Nephron progenitor cell (in vitro differentiated cells): ENCODE results near the gene LRRC51.

ENCODE experiments used
- DNase-seq: peaks from one replicate; pipeline ENCODE4 v3.0.0; 2021
- H3K27ac Mint-ChIP-seq: 2 replicates; pipeline ENCODE4 v1.8.0; 2021; ENCODE audit warnings: mild to moderate bottlenecking, moderate library complexity, mixed read lengths
- H3K27me3 Mint-ChIP-seq: 2 replicates; pipeline ENCODE4 v1.8.0; 2021; ENCODE audit warnings: mild to moderate bottlenecking, low read depth, mixed read lengths; ENCODE audit not compliant: poor library complexity
- H3K36me3 Mint-ChIP-seq: 2 replicates; pipeline ENCODE4 v1.8.0; 2021; ENCODE audit warnings: low read depth, mixed read lengths
- H3K4me1 Mint-ChIP-seq: 2 replicates; pipeline ENCODE4 v1.8.0; 2021; ENCODE audit warnings: mixed read lengths
- H3K4me3 Mint-ChIP-seq: 2 replicates; pipeline ENCODE4 v1.8.0; 2021; ENCODE audit warnings: mild to moderate bottlenecking, moderate library complexity, mixed read lengths
- H3K9me3 Mint-ChIP-seq: 2 replicates; pipeline ENCODE4 v1.8.0; 2021; ENCODE audit warnings: mild to moderate bottlenecking, moderate library complexity, mixed read lengths
- TF ChIP-seq, protein P1 (sequence below): fragments of 200-600 bp; sonication (generic); IDR thresholded peaks from 2 replicates; pipeline ENCODE4 v1.5.0; 2021; ENCODE audit warnings: antibody characterized with exemption

The LRRC51 gene

DNA sequence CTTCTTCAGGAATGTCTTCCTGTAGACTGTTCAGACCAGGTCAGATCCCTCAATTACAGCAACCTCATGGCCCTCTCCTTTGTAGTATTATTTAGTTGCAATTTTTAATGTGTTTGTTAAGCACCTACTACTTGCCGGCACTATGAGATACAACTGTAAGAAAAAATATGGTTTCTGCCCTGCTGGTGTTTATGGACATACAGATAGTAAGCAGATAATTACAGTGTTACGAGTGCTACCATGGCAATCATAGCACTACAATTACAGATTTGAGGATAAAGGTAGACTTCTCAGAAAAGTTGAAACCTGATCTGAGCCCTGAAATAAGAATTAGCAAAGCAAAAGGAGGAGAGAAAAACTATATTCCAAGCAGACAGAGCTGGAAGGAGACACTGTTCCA, 2.8 kb downstream of the LRRC51 start:
- H3K9me3 Mint-ChIP-seq = no peaks in the 10 kb centered on the region
- H3K27me3 Mint-ChIP-seq = no peaks in the 10 kb centered on the region
- H3K4me3 Mint-ChIP-seq = no peak overlapping the region
- no peak overlapping the region for H3K27ac Mint-ChIP-seq
- TF ChIP-seq, protein P1, sequence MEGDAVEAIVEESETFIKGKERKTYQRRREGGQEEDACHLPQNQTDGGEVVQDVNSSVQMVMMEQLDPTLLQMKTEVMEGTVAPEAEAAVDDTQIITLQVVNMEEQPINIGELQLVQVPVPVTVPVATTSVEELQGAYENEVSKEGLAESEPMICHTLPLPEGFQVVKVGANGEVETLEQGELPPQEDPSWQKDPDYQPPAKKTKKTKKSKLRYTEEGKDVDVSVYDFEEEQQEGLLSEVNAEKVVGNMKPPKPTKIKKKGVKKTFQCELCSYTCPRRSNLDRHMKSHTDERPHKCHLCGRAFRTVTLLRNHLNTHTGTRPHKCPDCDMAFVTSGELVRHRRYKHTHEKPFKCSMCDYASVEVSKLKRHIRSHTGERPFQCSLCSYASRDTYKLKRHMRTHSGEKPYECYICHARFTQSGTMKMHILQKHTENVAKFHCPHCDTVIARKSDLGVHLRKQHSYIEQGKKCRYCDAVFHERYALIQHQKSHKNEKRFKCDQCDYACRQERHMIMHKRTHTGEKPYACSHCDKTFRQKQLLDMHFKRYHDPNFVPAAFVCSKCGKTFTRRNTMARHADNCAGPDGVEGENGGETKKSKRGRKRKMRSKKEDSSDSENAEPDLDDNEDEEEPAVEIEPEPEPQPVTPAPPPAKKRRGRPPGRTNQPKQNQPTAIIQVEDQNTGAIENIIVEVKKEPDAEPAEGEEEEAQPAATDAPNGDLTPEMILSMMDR = no peak
- H3K4me1 Mint-ChIP-seq = peaks cover 35% of the 10 kb centered on the region
- peaks cover 4% of the 10 kb centered on the region for H3K36me3 Mint-ChIP-seq
- no peak for DNase-seq

DNA sequence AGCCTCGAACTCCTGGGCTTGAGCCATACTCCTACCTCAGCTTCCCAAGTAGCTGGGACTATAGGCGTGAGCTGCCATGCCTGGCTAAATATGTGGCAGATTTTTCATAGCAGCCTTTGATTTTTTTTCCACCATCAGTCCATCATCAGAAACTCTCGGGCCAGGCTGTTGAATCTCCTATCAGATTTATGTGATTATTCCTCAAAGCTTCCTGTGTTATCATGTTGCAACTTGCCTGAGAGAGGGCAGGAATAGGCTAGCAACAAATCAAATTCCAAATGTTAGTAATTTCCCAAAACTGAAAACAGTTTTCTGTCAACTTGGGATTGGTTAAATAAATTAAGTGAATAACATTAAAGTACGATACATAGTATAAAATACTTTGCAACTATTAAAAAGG, 3.4 kb downstream of the LRRC51 start:
- Mint-ChIP-seq H3K4me1 (peaks cover 28% of the 10 kb centered on the region), H3K27me3 (no peaks in the 10 kb centered on the region), H3K9me3 (no peaks in the 10 kb centered on the region), H3K4me3 (no peak overlapping the region), H3K36me3 (peaks cover 4% of the 10 kb centered on the region), H3K27ac (no peak overlapping the region)
- DNase-seq = no peak
- TF ChIP-seq, protein P1 = no peak

DNA sequence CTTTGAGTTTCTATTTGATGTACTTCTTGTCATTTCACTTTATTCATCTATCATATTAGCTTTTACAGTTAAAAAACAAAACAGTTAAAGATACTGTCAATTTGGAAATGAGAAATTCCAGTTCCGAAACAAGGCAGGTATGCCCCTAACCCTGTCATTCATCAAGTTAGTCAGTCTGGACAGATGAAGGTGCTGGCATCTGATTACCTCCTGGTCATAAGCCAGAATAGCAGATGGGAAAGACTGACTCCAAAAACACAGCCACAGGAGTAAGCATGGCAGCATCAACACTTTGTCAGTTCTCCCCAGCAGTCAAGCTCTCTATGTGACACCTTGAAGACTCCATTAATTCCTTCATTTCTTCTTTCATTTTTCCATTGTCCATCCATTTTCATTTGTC, 4.3 kb downstream of the LRRC51 start:
- no peak overlapping the region for H3K4me3 Mint-ChIP-seq
- H3K9me3 Mint-ChIP-seq = no peaks in the 10 kb centered on the region
- no peaks in the 10 kb centered on the region for H3K27me3 Mint-ChIP-seq
- peaks cover 20% of the 10 kb centered on the region for H3K4me1 Mint-ChIP-seq
- no peak for DNase-seq
- peaks cover 4% of the 10 kb centered on the region for H3K36me3 Mint-ChIP-seq
- peak overlapping the region; percentile 63 for H3K27ac Mint-ChIP-seq
- TF ChIP-seq, protein P1 = no peak

DNA sequence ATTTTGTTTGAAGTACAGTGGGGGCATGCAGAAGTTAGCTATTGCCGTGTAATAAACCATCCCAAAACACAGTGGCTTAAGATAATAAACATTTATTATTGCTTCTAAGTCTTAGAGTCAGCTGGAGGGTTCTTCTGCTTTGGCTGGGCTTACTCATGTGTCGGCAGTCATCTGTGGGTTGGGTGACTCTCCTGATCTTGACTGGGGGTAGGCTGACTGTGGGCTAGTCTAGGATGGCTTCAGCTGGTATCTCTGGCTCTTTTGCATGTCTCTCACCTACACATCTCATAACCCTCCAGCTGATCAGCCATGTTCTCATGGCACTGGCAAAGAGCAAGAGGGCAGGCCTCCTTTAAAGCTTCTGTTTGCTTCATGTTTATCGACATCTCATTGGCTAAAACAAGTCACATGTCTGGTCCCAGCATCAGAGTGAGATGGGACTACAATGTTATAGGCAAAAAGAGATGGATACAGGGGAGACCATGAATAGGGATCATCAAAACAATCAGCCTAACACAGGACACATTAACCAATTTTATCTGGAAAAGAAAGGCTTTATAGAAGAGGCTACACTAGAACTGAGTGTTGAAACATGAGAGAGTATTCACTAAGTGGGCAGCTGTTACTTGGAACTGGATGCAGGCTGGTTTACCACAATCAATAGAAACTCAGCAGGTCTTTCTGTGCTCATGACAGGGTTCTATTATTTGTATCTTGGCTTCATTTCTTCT, 5.1 kb downstream of the LRRC51 start:
- DNase-seq = no peak
- no peak overlapping the region for H3K27ac Mint-ChIP-seq
- peaks cover 16% of the 10 kb centered on the region for H3K4me1 Mint-ChIP-seq
- no peaks in the 10 kb centered on the region for H3K27me3 Mint-ChIP-seq
- H3K4me3 Mint-ChIP-seq = no peak overlapping the region
- peaks cover 4% of the 10 kb centered on the region for H3K36me3 Mint-ChIP-seq
- TF ChIP-seq, protein P1 = no peak
- no peaks in the 10 kb centered on the region for H3K9me3 Mint-ChIP-seq

DNA sequence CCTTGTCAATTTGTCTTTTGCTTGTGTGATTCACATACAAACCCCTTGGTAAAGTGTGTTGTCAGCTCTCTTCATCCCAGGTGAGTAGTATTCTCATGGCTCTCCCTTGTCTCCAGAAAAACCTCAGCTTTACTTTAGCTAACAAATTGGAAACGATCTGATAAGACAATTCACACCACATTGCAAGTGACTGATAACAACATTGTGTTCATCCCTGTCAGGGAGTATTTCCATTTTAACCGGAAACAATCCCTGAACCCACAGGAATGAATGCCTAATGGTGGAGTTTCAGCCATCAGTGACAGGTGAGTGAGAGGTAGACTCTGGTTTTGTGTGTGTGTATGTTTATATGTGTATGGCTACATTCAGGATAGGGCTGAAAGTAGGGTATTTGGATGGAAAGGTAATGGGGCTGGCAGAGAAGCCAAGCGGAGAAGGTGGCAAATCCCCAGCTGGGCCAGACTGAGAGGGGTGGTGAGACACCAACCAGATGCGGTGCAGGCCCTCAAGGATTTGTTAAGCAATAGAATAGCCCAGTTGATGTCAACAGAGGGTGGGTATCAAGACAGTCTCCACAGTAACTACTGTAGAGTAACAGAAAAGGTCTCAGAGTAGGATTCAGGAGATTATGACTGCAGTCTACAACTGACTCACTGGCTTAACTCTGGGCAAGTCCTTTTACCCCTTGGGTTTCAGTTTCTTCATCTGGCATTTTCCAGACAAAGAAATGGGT, 7.6 kb downstream of the LRRC51 start:
- Mint-ChIP-seq H3K4me1 (peaks cover 9% of the 10 kb centered on the region), H3K36me3 (peaks cover 4% of the 10 kb centered on the region), H3K4me3 (no peak overlapping the region), H3K9me3 (no peaks in the 10 kb centered on the region), H3K27ac (no peak overlapping the region), H3K27me3 (no peaks in the 10 kb centered on the region)
- DNase-seq = no peak
- TF ChIP-seq, protein P1 = no peak

DNA sequence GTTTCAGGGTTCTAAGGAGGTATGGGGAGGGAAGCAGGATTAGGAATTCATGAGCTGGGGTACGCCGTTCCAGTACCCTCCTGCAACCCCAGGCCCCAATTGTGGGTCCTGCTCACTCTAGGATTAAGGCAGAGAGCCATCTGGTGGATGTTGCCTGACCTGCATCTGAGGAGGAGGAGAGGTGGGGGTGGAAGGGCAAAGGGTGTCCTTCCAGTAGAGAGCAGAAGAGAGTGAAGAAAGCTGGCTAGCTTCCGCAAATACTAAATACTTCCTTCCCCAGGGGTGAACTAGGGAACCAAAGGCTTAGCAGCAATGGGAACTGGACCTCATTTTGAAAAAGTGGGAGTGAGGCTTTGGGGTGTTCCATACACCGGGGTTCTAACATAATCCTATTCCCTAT, 10.6 kb downstream of the LRRC51 start:
- peak; percentile 70 for DNase-seq
- Mint-ChIP-seq H3K9me3 (no peaks in the 10 kb centered on the region), H3K4me1 (peaks cover 5% of the 10 kb centered on the region), H3K27ac (no peak overlapping the region), H3K27me3 (no peaks in the 10 kb centered on the region), H3K4me3 (no peak overlapping the region), H3K36me3 (peaks cover 8% of the 10 kb centered on the region)
- TF ChIP-seq, protein P1 = peak; percentile 64
